IPS-18a (cell line): ENCODE data around the gene RCL1.

Source experiments
- H3K27ac ChIP-seq: one replicate; pipeline ENCODE4 v1.5.1; 2013; ENCODE audit warnings: low read length
- H3K27me3 ChIP-seq: one replicate; pipeline ENCODE4 v1.6.1; 2013; ENCODE audit warnings: mild to moderate bottlenecking, low read length; ENCODE audit not compliant: control insufficient read depth, insufficient read depth
- H3K36me3 ChIP-seq: one replicate; pipeline ENCODE4 v1.6.1; 2013; ENCODE audit warnings: low read depth, low read length; ENCODE audit not compliant: control insufficient read depth
- H3K4me1 ChIP-seq: one replicate; pipeline ENCODE4 v1.6.1; 2013; ENCODE audit warnings: low read depth, low read length; ENCODE audit not compliant: control insufficient read depth
- H3K4me3 ChIP-seq: one replicate; pipeline ENCODE4 v1.5.1; 2013; ENCODE audit warnings: low read length
- H3K9ac ChIP-seq: one replicate; pipeline ENCODE4 v1.6.1; 2013; ENCODE audit warnings: mild to moderate bottlenecking, low read length, moderate library complexity
- H3K9me3 ChIP-seq: one replicate; pipeline ENCODE4 v1.6.1; 2013; ENCODE audit warnings: low read depth, low read length; ENCODE audit not compliant: control insufficient read depth

RCL1 gene

GRCh38 chr9:4821133-4821532 is 28.4 kb downstream of the RCL1 start:
- H3K9me3 ChIP-seq: no peaks in the 10 kb centered on the region
- H3K36me3 ChIP-seq: no peaks in the 10 kb centered on the region
- H3K27me3 ChIP-seq: no peaks in the 10 kb centered on the region
- no peak overlapping the region for H3K27ac ChIP-seq
- no peak overlapping the region for H3K4me3 ChIP-seq
- H3K4me1 ChIP-seq: no peaks in the 10 kb centered on the region
- no peak overlapping the region for H3K9ac ChIP-seq

GRCh38 chr9:4822057-4822456 is 29.3 kb downstream of the RCL1 start:
- H3K4me3 ChIP-seq: no peak overlapping the region
- no peak overlapping the region for H3K27ac ChIP-seq
- no peak overlapping the region for H3K9ac ChIP-seq

GRCh38 chr9:4826417-4827166 is 33.8 kb downstream of the RCL1 start:
- H3K4me3 ChIP-seq: no peak overlapping the region
- H3K27me3 ChIP-seq: no peaks in the 10 kb centered on the region
- H3K9ac ChIP-seq: no peak overlapping the region
- H3K36me3 ChIP-seq: no peaks in the 10 kb centered on the region
- H3K4me1 ChIP-seq: no peaks in the 10 kb centered on the region
- H3K9me3 ChIP-seq: no peaks in the 10 kb centered on the region
- H3K27ac ChIP-seq: no peak overlapping the region

More at GRCh38 chr9:4822057-4822456, 29.3 kb downstream of the RCL1 start:
- H3K27me3 ChIP-seq: no peaks in the 10 kb centered on the region
- no peaks in the 10 kb centered on the region for H3K36me3 ChIP-seq
- H3K4me1 ChIP-seq: no peaks in the 10 kb centered on the region
- no peaks in the 10 kb centered on the region for H3K9me3 ChIP-seq

- no peaks in the 10 kb centered on the region for H3K27me3 ChIP-seq
- H3K9ac ChIP-seq: no peak overlapping the region
- H3K36me3 ChIP-seq: no peaks in the 10 kb centered on the region
- H3K4me1 ChIP-seq: no peaks in the 10 kb centered on the region
- no peaks in the 10 kb centered on the region for H3K9me3 ChIP-seq
- H3K27ac ChIP-seq: no peak overlapping the region
- no peak overlapping the region for H3K4me3 ChIP-seq
Observed at GRCh38 chr9:4827224-4827623, 34.5 kb downstream of the RCL1 start.

- no peaks in the 10 kb centered on the region for H3K9me3 ChIP-seq
- no peak overlapping the region for H3K27ac ChIP-seq
- no peak overlapping the region for H3K4me3 ChIP-seq
- H3K27me3 ChIP-seq: no peaks in the 10 kb centered on the region
- peaks cover 3% of the 10 kb centered on the region for H3K36me3 ChIP-seq
- H3K9ac ChIP-seq: no peak overlapping the region
- no peaks in the 10 kb centered on the region for H3K4me1 ChIP-seq
Observed at GRCh38 chr9:4828761-4829160, 36.0 kb downstream of the RCL1 start.

DNA sequence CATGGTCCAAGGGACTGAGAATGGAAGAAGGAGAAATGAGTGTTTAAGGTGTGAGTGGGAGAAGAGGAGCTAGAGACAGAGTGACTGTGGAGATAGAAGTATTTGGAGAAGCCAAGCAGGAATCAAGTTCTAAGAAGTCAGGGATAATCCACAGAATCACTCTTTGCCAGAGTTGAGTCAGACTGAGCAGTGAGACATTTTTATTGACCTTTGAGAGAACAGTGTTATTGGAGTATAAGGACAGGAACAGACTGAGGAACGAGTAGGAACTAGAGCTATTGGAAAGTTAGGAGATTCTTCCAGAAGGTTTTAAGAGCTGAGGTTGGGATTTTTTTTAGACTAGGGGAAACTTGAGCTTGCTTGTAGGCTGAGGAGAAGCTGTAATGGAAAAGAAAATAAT is 37.2 kb downstream of the RCL1 start:
- H3K9ac ChIP-seq: no peak overlapping the region
- H3K27me3 ChIP-seq: no peaks in the 10 kb centered on the region
- peaks cover 7% of the 10 kb centered on the region for H3K36me3 ChIP-seq
- no peak overlapping the region for H3K27ac ChIP-seq
- H3K4me3 ChIP-seq: no peak overlapping the region
- no peaks in the 10 kb centered on the region for H3K9me3 ChIP-seq
- H3K4me1 ChIP-seq: no peaks in the 10 kb centered on the region

- H3K27ac ChIP-seq: no peak overlapping the region
- no peaks in the 10 kb centered on the region for H3K4me1 ChIP-seq
- H3K9ac ChIP-seq: no peak overlapping the region
- no peaks in the 10 kb centered on the region for H3K27me3 ChIP-seq
- no peak overlapping the region for H3K4me3 ChIP-seq
- no peaks in the 10 kb centered on the region for H3K9me3 ChIP-seq
- H3K36me3 ChIP-seq: peaks cover 7% of the 10 kb centered on the region
Observed at GRCh38 chr9:4830699-4831098, 38.0 kb downstream of the RCL1 start.

GRCh38 chr9:4831119-4831518 is 38.4 kb downstream of the RCL1 start:
- no peak overlapping the region for H3K4me3 ChIP-seq
- H3K9ac ChIP-seq: no peak overlapping the region
- no peaks in the 10 kb centered on the region for H3K27me3 ChIP-seq
- peaks cover 7% of the 10 kb centered on the region for H3K36me3 ChIP-seq
- no peaks in the 10 kb centered on the region for H3K4me1 ChIP-seq
- H3K27ac ChIP-seq: no peak overlapping the region
- no peaks in the 10 kb centered on the region for H3K9me3 ChIP-seq

- H3K9ac ChIP-seq: no peak overlapping the region
- H3K27me3 ChIP-seq: no peaks in the 10 kb centered on the region
- no peak overlapping the region for H3K4me3 ChIP-seq
- peaks cover 9% of the 10 kb centered on the region for H3K36me3 ChIP-seq
- H3K4me1 ChIP-seq: no peaks in the 10 kb centered on the region
- no peaks in the 10 kb centered on the region for H3K9me3 ChIP-seq
- H3K27ac ChIP-seq: no peak overlapping the region
Observed at GRCh38 chr9:4831944-4832343, 39.2 kb downstream of the RCL1 start.

GRCh38 chr9:4832786-4833579 is 40.2 kb downstream of the RCL1 start:
- H3K4me1 ChIP-seq: no peaks in the 10 kb centered on the region
- H3K4me3 ChIP-seq: no peak overlapping the region
- no peak overlapping the region for H3K9ac ChIP-seq
- H3K36me3 ChIP-seq: peaks cover 11% of the 10 kb centered on the region
- H3K27ac ChIP-seq: no peak overlapping the region
- H3K27me3 ChIP-seq: no peaks in the 10 kb centered on the region
- no peaks in the 10 kb centered on the region for H3K9me3 ChIP-seq

DNA sequence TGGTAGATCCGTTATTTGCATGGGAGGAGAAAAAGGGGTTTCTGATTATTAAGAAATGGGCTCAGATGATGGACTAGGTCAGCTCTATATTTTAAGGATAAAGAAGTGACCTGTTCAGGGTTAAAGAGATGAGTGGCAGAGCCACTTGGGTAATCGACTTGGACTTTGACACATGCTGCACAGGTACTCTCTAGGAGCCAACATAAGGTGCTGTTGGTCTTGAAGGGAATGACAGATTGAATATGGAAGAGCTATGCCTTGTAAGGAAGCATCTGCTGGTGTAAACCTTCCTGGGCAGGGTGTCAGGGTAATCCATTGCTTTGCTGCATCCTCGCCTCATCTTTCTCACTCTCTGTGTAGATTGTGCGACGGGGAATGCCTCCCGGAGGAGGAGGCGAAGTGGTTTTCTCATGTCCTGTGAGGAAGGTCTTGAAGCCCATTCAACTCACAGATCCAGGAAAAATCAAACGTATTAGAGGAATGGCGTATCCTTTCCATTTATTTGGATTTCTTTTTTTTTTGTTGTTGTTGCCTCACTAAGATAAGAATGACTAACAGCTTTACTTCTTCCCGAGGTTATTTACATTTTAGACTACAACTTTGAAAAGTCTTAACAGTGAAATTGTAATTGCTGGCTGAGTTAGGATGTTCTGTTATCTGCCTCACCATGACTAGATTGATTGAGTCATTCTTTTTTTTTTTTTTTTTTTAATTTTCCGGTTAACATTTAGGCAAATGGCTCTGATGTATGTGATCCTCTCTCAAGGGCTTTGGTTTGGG is 41.2 kb downstream of the RCL1 start:
- no peaks in the 10 kb centered on the region for H3K9me3 ChIP-seq
- H3K4me3 ChIP-seq: no peak overlapping the region
- no peaks in the 10 kb centered on the region for H3K4me1 ChIP-seq
- H3K27me3 ChIP-seq: no peaks in the 10 kb centered on the region
- H3K36me3 ChIP-seq: peaks cover 11% of the 10 kb centered on the region
- H3K9ac ChIP-seq: no peak overlapping the region
- H3K27ac ChIP-seq: no peak overlapping the region
